Measurements from ENCODE around the gene RPL13A. TPM values are rescaled to one million over a fixed set of nuclear protein-coding genes. Genes with fewer than 3 reads are reported as not detected.
A peak's percentile ranks its signal among the peaks of the same experiment; 100 is the strongest.

RPL13A gene
- total RNA-seq, 1 donor from 2014 or later = 1,829 TPM

DNA sequence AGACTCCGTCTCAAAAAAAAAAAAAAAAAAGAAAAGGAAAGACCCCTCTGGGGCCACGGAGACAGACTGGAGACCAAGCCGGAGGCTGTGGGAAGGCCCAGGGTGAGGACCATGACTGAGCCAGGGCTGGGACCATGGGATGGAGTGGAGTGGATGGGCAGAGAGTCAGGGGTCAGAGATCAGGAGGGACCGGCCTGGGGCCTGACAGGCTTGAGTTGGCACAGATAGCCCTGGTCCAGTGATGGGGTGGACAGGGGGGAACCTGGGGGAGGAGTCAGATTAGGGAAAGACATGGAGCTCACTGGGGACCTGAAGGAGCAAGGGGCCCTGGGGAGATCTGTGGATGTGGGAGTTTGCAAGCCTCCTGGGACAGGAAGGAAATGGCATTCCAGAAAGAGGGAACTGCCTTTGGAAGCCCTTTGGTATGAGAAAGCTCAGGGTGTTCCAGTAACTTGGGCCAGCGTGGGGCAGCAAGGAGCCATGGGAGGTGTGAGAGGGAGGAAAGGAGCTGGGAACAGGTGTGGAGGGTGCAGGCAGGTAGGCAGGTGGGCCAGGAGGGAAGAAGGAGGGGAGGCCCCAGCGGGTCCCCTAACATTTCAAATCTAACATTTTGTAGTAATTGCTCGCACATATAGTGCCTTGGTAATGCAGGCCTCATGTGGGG is 6.3 kb upstream of the RPL13A start:
- no peaks in the 10 kb centered on the region for H3K36me3 ChIP-seq
- intact Hi-C loops (cut with DNase I) = no loop called here
- no peak overlapping the region for H3K27ac ChIP-seq
- H3K4me1 ChIP-seq = no peaks in the 10 kb centered on the region
- no peak overlapping the region for H3K4me3 ChIP-seq
- H3K27me3 ChIP-seq = no peaks in the 10 kb centered on the region
- no peak for DNase-seq
- ATAC-seq = no peak
- H3K9me3 ChIP-seq = no peaks in the 10 kb centered on the region
- TF ChIP-seq, protein P1, sequence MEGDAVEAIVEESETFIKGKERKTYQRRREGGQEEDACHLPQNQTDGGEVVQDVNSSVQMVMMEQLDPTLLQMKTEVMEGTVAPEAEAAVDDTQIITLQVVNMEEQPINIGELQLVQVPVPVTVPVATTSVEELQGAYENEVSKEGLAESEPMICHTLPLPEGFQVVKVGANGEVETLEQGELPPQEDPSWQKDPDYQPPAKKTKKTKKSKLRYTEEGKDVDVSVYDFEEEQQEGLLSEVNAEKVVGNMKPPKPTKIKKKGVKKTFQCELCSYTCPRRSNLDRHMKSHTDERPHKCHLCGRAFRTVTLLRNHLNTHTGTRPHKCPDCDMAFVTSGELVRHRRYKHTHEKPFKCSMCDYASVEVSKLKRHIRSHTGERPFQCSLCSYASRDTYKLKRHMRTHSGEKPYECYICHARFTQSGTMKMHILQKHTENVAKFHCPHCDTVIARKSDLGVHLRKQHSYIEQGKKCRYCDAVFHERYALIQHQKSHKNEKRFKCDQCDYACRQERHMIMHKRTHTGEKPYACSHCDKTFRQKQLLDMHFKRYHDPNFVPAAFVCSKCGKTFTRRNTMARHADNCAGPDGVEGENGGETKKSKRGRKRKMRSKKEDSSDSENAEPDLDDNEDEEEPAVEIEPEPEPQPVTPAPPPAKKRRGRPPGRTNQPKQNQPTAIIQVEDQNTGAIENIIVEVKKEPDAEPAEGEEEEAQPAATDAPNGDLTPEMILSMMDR (IDR thresholded peaks at IDR 0.05) = no peak

DNA sequence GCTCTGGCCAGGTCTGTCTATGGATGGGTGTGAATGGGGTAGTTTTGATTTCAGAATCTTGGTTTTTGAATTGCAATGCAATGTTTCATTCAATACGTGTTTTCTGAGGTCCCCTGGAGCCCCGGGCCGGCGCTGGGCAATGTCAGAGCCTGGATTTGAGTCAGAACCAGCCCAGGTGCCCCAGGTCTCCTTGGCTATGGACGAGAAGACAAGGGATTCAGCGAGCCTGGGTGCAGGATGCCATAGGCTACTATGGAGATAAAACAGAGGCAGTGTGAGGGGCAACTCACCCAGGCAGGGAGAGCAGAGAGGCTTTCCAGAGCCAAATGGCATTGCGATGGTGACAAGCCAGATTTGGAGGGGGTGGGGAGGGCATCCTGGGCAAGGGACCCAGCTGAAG is 1.2 kb upstream of the RPL13A start:
- intact Hi-C loops (cut with DNase I) = no loop called here
- ATAC-seq = no peak
- TF ChIP-seq, protein P1 (IDR thresholded peaks at IDR 0.05) = no peak
- Histone ChIP-seq H3K27me3 (no peaks in the 10 kb centered on the region), H3K9me3 (no peaks in the 10 kb centered on the region), H3K4me3 (no peak overlapping the region), H3K36me3 (peaks cover 26% of the 10 kb centered on the region), H3K27ac (no peak overlapping the region), H3K4me1 (peaks cover 22% of the 10 kb centered on the region)
- no peak for DNase-seq

DNA sequence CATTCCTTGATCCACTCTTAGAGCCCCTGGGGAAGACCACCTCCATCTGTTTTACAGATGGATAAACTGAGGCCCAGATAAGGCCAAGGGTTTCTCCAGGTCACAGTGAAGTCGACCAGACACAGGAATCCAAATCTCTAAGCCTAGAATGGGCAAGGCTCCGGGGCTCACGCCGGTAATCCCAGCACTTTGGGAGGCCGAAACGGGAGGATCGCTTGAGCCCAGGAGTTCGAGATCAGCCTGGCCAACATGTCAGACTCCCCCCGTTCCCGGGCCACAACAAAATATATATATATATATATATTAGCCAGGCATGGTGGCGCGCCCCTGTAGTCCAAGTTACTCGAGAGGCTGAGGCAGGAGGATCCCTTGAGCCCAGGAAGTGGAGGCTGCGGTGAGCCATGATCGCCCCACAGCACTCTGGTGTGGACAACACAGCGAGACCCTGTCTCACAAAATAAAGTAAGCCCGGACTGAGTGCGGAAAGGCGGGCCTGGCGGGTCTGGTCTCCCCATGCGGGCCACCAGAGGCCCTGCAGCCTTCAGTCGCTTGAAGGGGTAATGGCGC is 615 bp upstream of the RPL13A start:
- no peak for DNase-seq
- no peaks in the 10 kb centered on the region for H3K9me3 ChIP-seq
- H3K4me1 ChIP-seq = peaks cover 22% of the 10 kb centered on the region
- no peak for ATAC-seq
- peak overlapping the region; percentile 97 for H3K27ac ChIP-seq
- peaks cover 32% of the 10 kb centered on the region for H3K36me3 ChIP-seq
- H3K4me3 ChIP-seq = peak overlapping the region; percentile 100
- no peaks in the 10 kb centered on the region for H3K27me3 ChIP-seq
- intact Hi-C loops (cut with DNase I) = no loop called here
- TF ChIP-seq, protein P1 (IDR thresholded peaks at IDR 0.05) = peak; percentile 15

DNA sequence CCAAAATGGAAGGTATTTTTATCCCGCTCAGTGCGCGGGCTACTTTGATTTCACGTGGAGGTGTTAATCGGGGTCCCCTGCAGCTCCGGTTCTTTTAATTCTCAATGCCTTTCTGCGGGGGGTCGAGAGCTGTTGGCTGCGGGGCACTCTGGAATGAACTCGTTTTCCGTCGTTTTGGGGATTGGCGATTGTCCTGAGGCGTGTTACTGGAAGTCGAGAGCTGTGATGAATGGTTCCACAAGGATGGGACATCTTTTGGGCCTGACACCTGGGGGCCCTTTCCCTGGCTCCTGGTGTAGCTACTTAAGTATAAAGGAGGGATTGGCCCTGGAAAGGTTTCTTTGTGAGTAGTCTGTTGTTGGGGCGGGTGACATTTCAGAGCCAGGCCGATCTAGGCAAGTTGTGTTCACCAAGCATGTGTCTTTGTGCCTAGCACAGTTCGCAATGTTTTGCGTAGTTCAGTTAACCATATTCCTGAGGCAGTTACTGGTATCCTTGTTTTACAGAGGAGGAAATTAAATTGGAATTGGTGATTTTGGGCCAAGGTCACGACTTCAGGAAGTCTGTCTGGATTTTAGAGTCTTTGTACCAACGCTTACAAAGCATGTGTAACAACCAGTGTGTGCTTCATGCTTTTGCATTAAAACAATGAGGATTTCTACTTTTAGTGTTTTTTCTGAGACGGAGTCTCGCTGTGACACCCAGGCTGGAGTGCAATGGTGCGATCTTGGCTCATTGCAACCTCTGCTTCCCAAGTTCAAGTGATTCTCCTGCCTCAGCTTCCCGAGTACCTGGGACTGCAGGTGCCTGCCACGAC is 846 bp downstream of the RPL13A start:
- DNase-seq (no peak), ATAC-seq (no peak)
- peak overlapping the region; percentile 100 for H3K4me3 ChIP-seq
- TF ChIP-seq, protein P1 (IDR thresholded peaks at IDR 0.05) = no peak
- peak overlapping the region; percentile 97 for H3K27ac ChIP-seq
- no peaks in the 10 kb centered on the region for H3K27me3 ChIP-seq
- H3K4me1 ChIP-seq = peaks cover 22% of the 10 kb centered on the region
- H3K9me3 ChIP-seq = no peaks in the 10 kb centered on the region
- peaks cover 47% of the 10 kb centered on the region for H3K36me3 ChIP-seq
- intact Hi-C loops (cut with DNase I) = no loop called here

DNA sequence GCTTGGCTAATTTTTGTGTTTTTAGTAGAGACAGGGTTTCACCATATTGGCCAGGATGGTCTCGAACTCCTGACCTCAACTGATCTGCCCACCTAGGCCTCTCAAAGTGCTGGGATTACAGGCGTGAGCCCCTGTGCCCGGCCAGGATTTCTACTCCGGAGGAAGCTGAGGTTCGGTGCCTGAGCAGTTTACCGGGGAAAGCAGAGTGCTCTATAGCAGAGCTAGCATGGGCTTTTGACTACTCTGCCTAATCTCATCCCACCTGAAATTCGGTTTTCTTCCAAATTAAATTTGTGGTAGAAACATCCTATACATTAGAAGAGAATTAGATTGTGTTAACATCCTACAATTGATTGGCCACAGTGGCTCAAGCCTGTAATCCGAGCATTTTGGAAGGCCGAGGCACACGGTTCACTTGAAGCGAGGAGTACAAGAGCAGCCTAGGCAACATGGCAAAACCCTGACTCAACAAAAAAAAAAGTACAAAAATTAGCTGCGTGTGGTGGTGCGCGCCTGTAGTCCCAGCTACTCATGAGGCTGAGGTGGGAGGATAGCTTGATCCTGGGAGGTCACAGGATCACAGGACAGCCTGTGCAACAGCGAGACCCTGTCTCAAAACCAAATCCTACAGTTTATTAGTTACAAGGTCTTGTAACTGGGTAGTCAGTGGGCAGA is 1.6 kb downstream of the RPL13A start:
- TF ChIP-seq, protein P1 (IDR thresholded peaks at IDR 0.05) = no peak
- peaks cover 48% of the 10 kb centered on the region for H3K36me3 ChIP-seq
- peak overlapping the region; percentile 97 for H3K27ac ChIP-seq
- no peaks in the 10 kb centered on the region for H3K9me3 ChIP-seq
- DNase-seq (no peak), ATAC-seq (no peak)
- peak overlapping the region; percentile 100 for H3K4me3 ChIP-seq
- H3K27me3 ChIP-seq = no peaks in the 10 kb centered on the region
- intact Hi-C loops (cut with DNase I) = no loop called here
- H3K4me1 ChIP-seq = peaks cover 22% of the 10 kb centered on the region
